Effector memory CD8-positive, alpha-beta T cell (primary cell): ENCODE measurements around the gene SLC30A2.
A peak's percentile ranks its signal among the peaks of the same experiment; 100 is the strongest.

Source experiments
- ATAC-seq: fragments of 150-1000 bp; cut with Tn5 transposase; replicated peaks from 2 replicates; pipeline ENCODE4 v1.10.0; 2021; ENCODE audit warnings: mild to moderate bottlenecking, moderate library complexity
- DNase-seq, 3 experiments: peaks; one replicate each; pipeline ENCODE4 v3.0.0; 2021
- H3K27ac Mint-ChIP-seq, 2 donors: one replicate each; pipeline ENCODE4 v1.8.0; 2022; ENCODE audit warnings: mild to moderate bottlenecking in 2 of 2, mixed read lengths in 2 of 2, moderate library complexity in 2 of 2
- H3K27me3 Mint-ChIP-seq, 2 donors: one replicate each; pipeline ENCODE4 v1.8.0; 2022; ENCODE audit warnings: mixed read lengths in 2 of 2
- H3K36me3 Mint-ChIP-seq: one replicate; pipeline ENCODE4 v1.8.0; 2022; ENCODE audit warnings: mild to moderate bottlenecking, moderate library complexity, mixed read lengths; ENCODE audit not compliant: insufficient read depth
- H3K4me1 Mint-ChIP-seq, 2 donors: one replicate each; pipeline ENCODE4 v1.8.0; 2022; ENCODE audit warnings: low read depth in 2 of 2, mixed read lengths in 2 of 2
- H3K4me3 Mint-ChIP-seq, 2 donors: one replicate each; pipeline ENCODE4 v1.8.0; 2022; ENCODE audit warnings: mild to moderate bottlenecking in 2 of 2, mixed read lengths in 2 of 2, moderate library complexity in 2 of 2
- H3K9me3 Mint-ChIP-seq, 2 donors: one replicate each; pipeline ENCODE4 v1.8.0; 2022; ENCODE audit warnings: mixed read lengths in 2 of 2

SLC30A2 gene

GRCh38 chr1:26059906-26060305 lies 14.0 kb upstream of the SLC30A2 start:
- H3K36me3 Mint-ChIP-seq, result no peaks in the 10 kb centered on the region
- H3K27me3 Mint-ChIP-seq, result peaks cover 57 to 59% of the 10 kb centered on the region in 2 donors
- ATAC-seq (no peak), DNase-seq (no peak)
- H3K27ac Mint-ChIP-seq, result no peak overlapping the region
- no peaks in the 10 kb centered on the region for H3K4me1 Mint-ChIP-seq
- no peak overlapping the region for H3K4me3 Mint-ChIP-seq
- no peaks in the 10 kb centered on the region for H3K9me3 Mint-ChIP-seq

GRCh38 chr1:26058052-26058595 lies 12.2 kb upstream of the SLC30A2 start:
- Mint-ChIP-seq H3K9me3 (no peaks in the 10 kb centered on the region), H3K4me1 (no peaks in the 10 kb centered on the region), H3K4me3 (no peak overlapping the region), H3K27ac (no peak overlapping the region), H3K27me3 (peaks cover 59 to 65% of the 10 kb centered on the region in 2 donors), H3K36me3 (no peaks in the 10 kb centered on the region)
- ATAC-seq (no peak), DNase-seq (no peak)

- Mint-ChIP-seq H3K4me3 (no peak overlapping the region), H3K27me3 (peaks cover 56 to 66% of the 10 kb centered on the region in 2 donors), H3K9me3 (no peaks in the 10 kb centered on the region), H3K36me3 (no peaks in the 10 kb centered on the region), H3K27ac (no peak overlapping the region), H3K4me1 (no peaks in the 10 kb centered on the region)
- ATAC-seq (no peak), DNase-seq (no peak)
Measured at GRCh38 chr1:26057189-26057588, 11.3 kb upstream of the SLC30A2 start.

- no peak overlapping the region for H3K27ac Mint-ChIP-seq
Measured at GRCh38 chr1:26055041-26055440, 9.1 kb upstream of the SLC30A2 start.

GRCh38 chr1:26053718-26054560 lies 8.0 kb upstream of the SLC30A2 start:
- ATAC-seq (no peak), DNase-seq (no peak)
- Mint-ChIP-seq H3K9me3 (no peaks in the 10 kb centered on the region), H3K27me3 (peaks cover 58 to 74% of the 10 kb centered on the region in 2 donors), H3K36me3 (no peaks in the 10 kb centered on the region), H3K4me1 (no peaks in the 10 kb centered on the region), H3K4me3 (no peak overlapping the region), H3K27ac (no peak overlapping the region)

More at GRCh38 chr1:26055041-26055440, 9.1 kb upstream of the SLC30A2 start:
- Mint-ChIP-seq H3K9me3 (no peaks in the 10 kb centered on the region), H3K27me3 (peaks cover 57 to 74% of the 10 kb centered on the region in 2 donors), H3K36me3 (no peaks in the 10 kb centered on the region), H3K4me1 (no peaks in the 10 kb centered on the region), H3K4me3 (no peak overlapping the region)
- DNase-seq (no peak), ATAC-seq (no peak)

- Mint-ChIP-seq H3K27ac (no peak overlapping the region), H3K9me3 (no peaks in the 10 kb centered on the region), H3K36me3 (no peaks in the 10 kb centered on the region), H3K4me1 (peaks cover under 1% of the 10 kb centered on the region in 2 donors), H3K4me3 (no peak overlapping the region), H3K27me3 (peaks cover 46 to 86% of the 10 kb centered on the region in 2 donors)
- DNase-seq (no peak), ATAC-seq (no peak)
Measured at GRCh38 chr1:26050248-26050640, 4.3 kb upstream of the SLC30A2 start.

- no peaks in the 10 kb centered on the region for H3K36me3 Mint-ChIP-seq
- no peak overlapping the region for H3K4me3 Mint-ChIP-seq
- ATAC-seq (no peak), DNase-seq (no peak)
- peaks cover 46 to 86% of the 10 kb centered on the region in 2 donors for H3K27me3 Mint-ChIP-seq
- no peaks in the 10 kb centered on the region for H3K9me3 Mint-ChIP-seq
- peaks cover 2 to 3% of the 10 kb centered on the region in 2 donors for H3K4me1 Mint-ChIP-seq
- no peak overlapping the region for H3K27ac Mint-ChIP-seq
Measured at GRCh38 chr1:26049531-26050247, 3.8 kb upstream of the SLC30A2 start.

- Mint-ChIP-seq H3K4me1 (peaks cover 2 to 3% of the 10 kb centered on the region in 2 donors), H3K4me3 (no peak overlapping the region), H3K36me3 (no peaks in the 10 kb centered on the region), H3K27ac (no peak overlapping the region), H3K9me3 (no peaks in the 10 kb centered on the region), H3K27me3 (peaks cover 48 to 92% of the 10 kb centered on the region in 2 donors)
- no peak for DNase-seq
- ATAC-seq, result no peak
Measured at GRCh38 chr1:26047278-26047874, 1.5 kb upstream of the SLC30A2 start.

GRCh38 chr1:26046246-26047095 lies 553 bp upstream of the SLC30A2 start:
- H3K27ac Mint-ChIP-seq, result no peak overlapping the region
- peaks cover 48 to 94% of the 10 kb centered on the region in 2 donors for H3K27me3 Mint-ChIP-seq
- no peaks in the 10 kb centered on the region for H3K9me3 Mint-ChIP-seq
- H3K4me3 Mint-ChIP-seq, result no peak overlapping the region
- ATAC-seq (no peak), DNase-seq (no peak)
- H3K36me3 Mint-ChIP-seq, result no peaks in the 10 kb centered on the region
- peaks cover 2 to 3% of the 10 kb centered on the region in 2 donors for H3K4me1 Mint-ChIP-seq

- Mint-ChIP-seq H3K4me1 (peaks cover 2 to 3% of the 10 kb centered on the region in 2 donors), H3K4me3 (peak overlapping the region; percentile 6 to 19), H3K9me3 (no peaks in the 10 kb centered on the region), H3K27me3 (peaks cover 40 to 91% of the 10 kb centered on the region in 2 donors), H3K27ac (no peak overlapping the region), H3K36me3 (no peaks in the 10 kb centered on the region)
- no peak for ATAC-seq
- no peak for DNase-seq
Measured at GRCh38 chr1:26044971-26045721, 772 bp downstream of the SLC30A2 start.

GRCh38 chr1:26044414-26044813 lies 1.5 kb downstream of the SLC30A2 start:
- Mint-ChIP-seq H3K9me3 (no peaks in the 10 kb centered on the region), H3K4me1 (peaks cover 2 to 3% of the 10 kb centered on the region in 2 donors), H3K4me3 (no peak overlapping the region), H3K27me3 (peaks cover 33 to 86% of the 10 kb centered on the region in 2 donors), H3K27ac (no peak overlapping the region), H3K36me3 (no peaks in the 10 kb centered on the region)
- DNase-seq (no peak), ATAC-seq (no peak)

GRCh38 chr1:26043765-26044164 lies 2.2 kb downstream of the SLC30A2 start:
- no peaks in the 10 kb centered on the region for H3K9me3 Mint-ChIP-seq
- no peaks in the 10 kb centered on the region for H3K36me3 Mint-ChIP-seq
- DNase-seq, result no peak
- peaks cover 29 to 86% of the 10 kb centered on the region in 2 donors for H3K27me3 Mint-ChIP-seq
- ATAC-seq, result no peak
- no peak overlapping the region for H3K4me3 Mint-ChIP-seq
- H3K27ac Mint-ChIP-seq, result no peak overlapping the region
- peaks cover 2 to 3% of the 10 kb centered on the region in 2 donors for H3K4me1 Mint-ChIP-seq
